Measurements from ENCODE around the gene NTSR1.

The NTSR1 gene

GRCh38 chr20:62766071-62766450 is 57.4 kb downstream of the NTSR1 start:
- no peak overlapping the region for H3K27ac ChIP-seq

DNA sequence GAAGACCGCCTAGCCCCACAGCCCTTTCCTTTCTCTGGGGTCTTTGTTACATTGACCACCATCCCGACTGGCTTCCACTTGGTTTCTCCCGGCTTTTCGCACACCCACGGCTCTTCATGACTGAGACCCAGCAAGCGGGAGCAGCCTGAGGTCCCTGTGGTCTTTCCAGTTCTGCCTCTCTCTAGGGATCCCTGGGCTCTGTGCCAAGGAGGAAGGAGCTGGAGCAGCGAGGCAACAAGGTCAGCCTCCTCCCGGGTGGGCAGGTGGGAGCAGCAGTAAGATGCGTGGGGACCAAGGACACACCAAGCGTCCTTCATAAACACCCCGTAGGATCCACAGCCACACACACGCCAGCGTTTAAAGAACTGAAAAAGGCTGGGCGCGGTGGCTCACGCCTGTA is 58.1 kb downstream of the NTSR1 start:
- no peak for TF ChIP-seq ZFX (IDR thresholded peaks at IDR 0.05; ENCODE audit: borderline replicate concordance)
- TF ChIP-seq, protein P1, sequence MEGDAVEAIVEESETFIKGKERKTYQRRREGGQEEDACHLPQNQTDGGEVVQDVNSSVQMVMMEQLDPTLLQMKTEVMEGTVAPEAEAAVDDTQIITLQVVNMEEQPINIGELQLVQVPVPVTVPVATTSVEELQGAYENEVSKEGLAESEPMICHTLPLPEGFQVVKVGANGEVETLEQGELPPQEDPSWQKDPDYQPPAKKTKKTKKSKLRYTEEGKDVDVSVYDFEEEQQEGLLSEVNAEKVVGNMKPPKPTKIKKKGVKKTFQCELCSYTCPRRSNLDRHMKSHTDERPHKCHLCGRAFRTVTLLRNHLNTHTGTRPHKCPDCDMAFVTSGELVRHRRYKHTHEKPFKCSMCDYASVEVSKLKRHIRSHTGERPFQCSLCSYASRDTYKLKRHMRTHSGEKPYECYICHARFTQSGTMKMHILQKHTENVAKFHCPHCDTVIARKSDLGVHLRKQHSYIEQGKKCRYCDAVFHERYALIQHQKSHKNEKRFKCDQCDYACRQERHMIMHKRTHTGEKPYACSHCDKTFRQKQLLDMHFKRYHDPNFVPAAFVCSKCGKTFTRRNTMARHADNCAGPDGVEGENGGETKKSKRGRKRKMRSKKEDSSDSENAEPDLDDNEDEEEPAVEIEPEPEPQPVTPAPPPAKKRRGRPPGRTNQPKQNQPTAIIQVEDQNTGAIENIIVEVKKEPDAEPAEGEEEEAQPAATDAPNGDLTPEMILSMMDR (IDR thresholded peaks at IDR 0.05) = no peak
- H3K27ac ChIP-seq = no peak overlapping the region

More at GRCh38 chr20:62766071-62766450, 57.4 kb downstream of the NTSR1 start:
- TF ChIP-seq, protein P1 (IDR thresholded peaks at IDR 0.05) = no peak
- TF ChIP-seq ZFX (IDR thresholded peaks at IDR 0.05; ENCODE audit: borderline replicate concordance) = no peak

GRCh38 chr20:62768234-62768546 is 59.6 kb downstream of the NTSR1 start:
- H3K27ac ChIP-seq = no peak overlapping the region
- no peak for TF ChIP-seq ZFX (IDR thresholded peaks at IDR 0.05; ENCODE audit: borderline replicate concordance)
- TF ChIP-seq, protein P1 (IDR thresholded peaks at IDR 0.05) = no peak

DNA sequence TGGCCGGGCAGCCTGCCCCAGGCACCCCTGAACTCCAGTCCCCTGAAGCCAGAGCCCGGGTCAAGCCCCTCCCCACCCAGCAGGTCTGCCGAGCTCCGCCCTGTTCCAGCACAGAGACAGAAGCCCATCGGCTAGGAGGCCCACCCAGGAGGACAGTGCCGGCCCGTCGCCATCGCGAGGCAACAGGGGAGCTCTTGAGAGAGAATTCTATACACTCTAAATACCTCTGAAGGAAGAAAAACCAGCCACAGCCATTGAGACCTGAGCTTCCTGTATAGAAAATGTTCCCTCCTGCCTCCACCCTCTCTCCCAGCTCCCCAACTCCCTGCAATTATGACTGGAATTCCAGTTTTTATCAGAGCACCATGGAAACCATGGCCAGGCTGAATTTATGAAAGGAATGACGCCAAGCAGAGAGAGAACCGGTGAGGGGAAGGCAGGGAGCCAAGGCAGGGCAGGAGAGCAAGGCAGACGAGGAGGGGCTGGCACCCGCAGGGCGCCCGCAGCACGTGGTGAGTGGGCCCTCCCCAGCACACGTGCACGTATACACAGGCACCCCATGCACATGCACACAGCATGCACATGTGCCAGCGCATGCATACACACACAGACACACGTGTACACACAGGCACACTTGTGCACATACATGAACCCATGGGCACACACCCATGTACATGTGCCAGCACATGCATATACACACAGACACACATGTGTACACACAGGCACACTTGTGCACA is 60.1 kb downstream of the NTSR1 start:
- H3K27ac ChIP-seq = no peak overlapping the region
- TF ChIP-seq ZFX (IDR thresholded peaks at IDR 0.05; ENCODE audit: borderline replicate concordance) = no peak
- TF ChIP-seq, protein P1 (IDR thresholded peaks at IDR 0.05) = no peak

GRCh38 chr20:62769346-62770071 is 60.9 kb downstream of the NTSR1 start:
- no peak overlapping the region for H3K27ac ChIP-seq
- TF ChIP-seq, protein P1 (IDR thresholded peaks at IDR 0.05) = no peak
- no peak for TF ChIP-seq ZFX (IDR thresholded peaks at IDR 0.05; ENCODE audit: borderline replicate concordance)

DNA sequence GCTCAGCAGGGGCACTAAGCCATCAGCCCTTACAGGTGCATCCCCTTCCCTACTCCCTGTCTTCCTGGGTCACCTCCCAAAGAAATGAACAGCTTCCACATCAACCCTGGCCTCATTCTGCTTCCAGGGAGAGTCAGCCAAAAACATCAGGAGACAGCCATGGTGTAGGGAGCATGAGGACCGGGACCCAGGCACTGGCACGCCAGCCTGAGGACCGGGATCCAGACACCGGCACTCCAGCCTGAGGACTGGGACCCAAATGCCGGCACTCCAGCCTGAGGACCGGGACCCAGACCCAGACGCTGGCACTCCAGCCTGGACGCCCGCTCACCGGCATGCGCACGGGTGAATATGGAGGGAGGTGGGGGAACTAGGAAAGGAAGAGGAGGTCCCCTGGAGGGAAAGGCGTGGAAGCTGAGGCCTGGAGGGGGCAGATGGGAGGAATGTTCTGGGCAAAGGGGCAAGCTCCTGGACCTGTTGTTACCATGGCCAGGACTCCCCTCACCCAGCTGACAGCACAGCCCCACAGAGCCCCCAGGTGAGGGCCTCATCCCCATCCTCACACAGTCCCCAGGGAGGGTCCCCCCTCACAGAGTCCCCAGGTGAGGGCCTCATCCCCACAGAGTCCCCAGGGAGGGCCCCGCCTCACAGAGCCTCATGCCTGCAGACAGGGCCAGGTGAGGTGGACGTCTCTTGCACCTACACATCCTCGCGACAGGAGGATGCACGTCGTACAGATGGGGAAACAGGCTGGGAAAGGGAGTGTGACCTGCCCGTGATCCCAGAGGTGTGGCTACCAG is 61.7 kb downstream of the NTSR1 start:
- H3K27ac ChIP-seq = no peak overlapping the region
- TF ChIP-seq, protein P1 (IDR thresholded peaks at IDR 0.05) = no peak
- no peak for TF ChIP-seq ZFX (IDR thresholded peaks at IDR 0.05; ENCODE audit: borderline replicate concordance)
